Right atrium auricular region (tissue), 2 donors: ENCODE results near the gene MALRD1. TPM values are rescaled to one million over a fixed set of nuclear protein-coding genes. Genes with fewer than 3 reads are reported as not detected.

Experiments
- DNase-seq: peaks from one replicate; pipeline ENCODE4 v3.0.0-alpha.2; 2019; ENCODE audit warnings: low spot score
- H3K27ac ChIP-seq, 2 donors: fragments of 200-600 bp; sonication (generic); 1 replicate in 1 of 2; 2 replicates in 1 of 2; pipeline ENCODE4 v1.5.1; 2016 to 2019
- H3K27me3 ChIP-seq, 2 donors: fragments of 200-600 bp; sonication (generic); one replicate each; pipeline versions ENCODE4 v1.5.1 to v1.6.0; 2017 to 2019
- H3K36me3 ChIP-seq: fragments of 200-600 bp; sonication (generic); one replicate; pipeline ENCODE4 v1.5.1; 2016
- H3K4me1 ChIP-seq, 2 donors: fragments of 200-600 bp; sonication (generic); one replicate each; pipeline versions ENCODE4 v1.5.1 to v1.6.0; 2017 to 2019
- H3K4me3 ChIP-seq, 2 donors: fragments of 200-600 bp; sonication (generic); 1 replicate in 1 of 2; 2 replicates in 1 of 2; pipeline ENCODE4 v1.5.1; 2017 to 2019; ENCODE audit warnings: mild to moderate bottlenecking in 1 of 2, moderate library complexity in 1 of 2
- H3K9me3 ChIP-seq, 2 donors: fragments of 200-600 bp; sonication (generic); one replicate each; pipeline ENCODE4 v1.5.1; 2019
- CTCF ChIP-seq, 2 donors: fragments of 200-600 bp; sonication (generic); IDR thresholded peaks; one replicate each; pipeline ENCODE4 v1.5.1; 2019; ENCODE audit warnings: antibody characterized with exemption in 2 of 2
- total RNA-seq, 2 donors: library from RNA; depleted of rRNA; stranded (reverse); fragments of >200 nt; gene quantifications; one replicate each; pipeline ENCODE4 v1.1.0, GENCODE V29; 2016

MALRD1 gene
- total RNA-seq, 2 donors from 2014 or later = 0.71 to 1.3 TPM

- H3K27me3 ChIP-seq = no peaks in the 10 kb centered on the region
- no peak for DNase-seq
- H3K4me3 ChIP-seq = no peak overlapping the region
- H3K4me1 ChIP-seq = no peaks in the 10 kb centered on the region
- no peak overlapping the region for H3K27ac ChIP-seq
- H3K36me3 ChIP-seq = no peaks in the 10 kb centered on the region
- TF ChIP-seq CTCF (IDR thresholded peaks at IDR 0.05) = no peak
- no peaks in the 10 kb centered on the region for H3K9me3 ChIP-seq
Measured at GRCh38 chr10:19576576-19576975, 528.0 kb downstream of the MALRD1 start.

- no peaks in the 10 kb centered on the region for H3K4me1 ChIP-seq
- no peak for TF ChIP-seq CTCF (IDR thresholded peaks at IDR 0.05)
- no peak overlapping the region for H3K27ac ChIP-seq
- no peak overlapping the region for H3K4me3 ChIP-seq
- no peak for DNase-seq
- H3K27me3 ChIP-seq = no peaks in the 10 kb centered on the region
- no peaks in the 10 kb centered on the region for H3K36me3 ChIP-seq
- H3K9me3 ChIP-seq = no peaks in the 10 kb centered on the region
Measured at GRCh38 chr10:19577381-19577780, 528.8 kb downstream of the MALRD1 start.

- no peaks in the 10 kb centered on the region for H3K36me3 ChIP-seq
- no peak overlapping the region for H3K27ac ChIP-seq
- H3K4me1 ChIP-seq = no peaks in the 10 kb centered on the region
- H3K4me3 ChIP-seq = no peak overlapping the region
- no peaks in the 10 kb centered on the region for H3K27me3 ChIP-seq
- no peak for TF ChIP-seq CTCF (IDR thresholded peaks at IDR 0.05)
- H3K9me3 ChIP-seq = no peaks in the 10 kb centered on the region
- DNase-seq = no peak
Measured at GRCh38 chr10:19577807-19578206, 529.2 kb downstream of the MALRD1 start.

GRCh38 chr10:19578571-19578970 is 530.0 kb downstream of the MALRD1 start:
- H3K4me1 ChIP-seq = no peaks in the 10 kb centered on the region
- H3K9me3 ChIP-seq = no peaks in the 10 kb centered on the region
- no peak overlapping the region for H3K4me3 ChIP-seq
- no peak overlapping the region for H3K27ac ChIP-seq
- no peak for TF ChIP-seq CTCF (IDR thresholded peaks at IDR 0.05)
- no peaks in the 10 kb centered on the region for H3K36me3 ChIP-seq
- no peaks in the 10 kb centered on the region for H3K27me3 ChIP-seq
- no peak for DNase-seq

GRCh38 chr10:19579761-19580545 is 531.4 kb downstream of the MALRD1 start:
- H3K9me3 ChIP-seq = no peaks in the 10 kb centered on the region
- H3K27me3 ChIP-seq = no peaks in the 10 kb centered on the region
- TF ChIP-seq CTCF (IDR thresholded peaks at IDR 0.05) = no peak
- H3K4me1 ChIP-seq = no peaks in the 10 kb centered on the region
- no peak for DNase-seq
- H3K36me3 ChIP-seq = no peaks in the 10 kb centered on the region
- H3K27ac ChIP-seq = no peak overlapping the region
- no peak overlapping the region for H3K4me3 ChIP-seq

GRCh38 chr10:19580691-19581090 is 532.1 kb downstream of the MALRD1 start:
- H3K27me3 ChIP-seq = no peaks in the 10 kb centered on the region
- TF ChIP-seq CTCF (IDR thresholded peaks at IDR 0.05) = no peak
- H3K27ac ChIP-seq = no peak overlapping the region
- DNase-seq = no peak
- H3K4me3 ChIP-seq = no peak overlapping the region
- H3K36me3 ChIP-seq = no peaks in the 10 kb centered on the region
- H3K9me3 ChIP-seq = no peaks in the 10 kb centered on the region
- H3K4me1 ChIP-seq = no peaks in the 10 kb centered on the region
